ENCODE measurements around the gene PDE4D.

PDE4D gene

DNA sequence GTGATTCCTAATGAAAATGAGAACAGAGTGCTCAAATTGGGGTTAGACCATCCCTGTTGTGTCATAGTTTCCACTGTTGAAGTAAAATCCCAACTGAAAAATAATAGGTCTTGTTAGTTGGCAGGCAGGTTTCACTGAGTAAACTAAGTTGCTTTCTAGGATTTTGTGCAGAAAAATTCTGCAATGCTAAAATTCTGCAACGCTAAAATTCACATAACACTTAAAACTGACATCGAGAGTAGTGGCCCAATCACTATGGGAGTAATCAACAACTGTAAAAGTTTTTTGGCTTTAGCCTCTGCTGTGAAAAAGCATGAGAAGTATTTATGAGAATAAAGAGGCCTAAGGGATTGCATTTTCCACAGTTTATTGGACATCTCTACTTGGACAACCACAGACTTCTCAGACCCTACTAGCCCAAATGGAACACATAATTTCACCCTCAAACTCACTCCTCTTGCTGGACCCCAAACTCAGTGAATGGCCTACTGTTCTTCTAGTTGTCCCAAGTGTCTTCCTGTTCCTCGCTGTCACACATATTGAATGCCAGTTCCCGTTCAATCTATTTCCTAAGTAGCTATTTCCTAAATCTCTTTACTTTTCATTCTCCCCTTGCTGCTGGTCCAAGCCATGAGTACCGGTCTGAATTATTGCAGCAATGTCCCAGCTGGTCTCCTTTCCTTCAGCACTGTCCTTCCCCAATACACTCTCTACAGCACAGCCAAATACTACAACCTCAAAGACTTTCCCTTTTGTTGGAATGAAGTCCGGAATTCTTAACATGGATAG lies 355.4 kb downstream of the PDE4D start:
- ATAC-seq = no peak
- TF ChIP-seq ZFP3 (CRISPR knock-in tag; IDR thresholded peaks at IDR 0.05) = no peak

DNA sequence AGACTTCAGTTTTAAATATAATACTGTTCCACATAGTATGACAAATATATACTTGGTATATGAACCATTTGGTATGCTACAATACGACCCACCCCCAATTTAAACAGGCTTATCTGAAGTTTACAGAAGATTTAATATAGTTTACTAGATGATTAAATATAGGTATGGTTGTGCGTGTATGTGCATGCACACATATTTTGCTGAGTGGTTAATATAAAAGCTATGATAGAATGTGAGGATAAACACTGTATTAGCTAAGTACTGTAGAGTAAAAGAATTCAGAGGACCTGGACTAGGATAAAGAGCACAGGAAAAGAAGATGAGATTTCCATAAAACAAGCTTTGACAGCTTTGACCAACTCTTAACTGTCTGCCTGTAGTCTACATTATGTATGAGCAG lies 356.7 kb downstream of the PDE4D start:
- TF ChIP-seq RARB (CRISPR knock-in tag; IDR thresholded peaks at IDR 0.05) (no peak), ESRRG (CRISPR knock-in tag; IDR thresholded peaks at IDR 0.05) (no peak), GLIS3 (CRISPR knock-in tag; IDR thresholded peaks at IDR 0.05) (no peak), ZNF70 (CRISPR knock-in tag; IDR thresholded peaks at IDR 0.05) (no peak), ARNTL (CRISPR knock-in tag; IDR thresholded peaks at IDR 0.05; ENCODE audit: borderline replicate concordance, low read depth) (no peak), TCF4 (CRISPR knock-in tag; IDR thresholded peaks at IDR 0.05; ENCODE audit: borderline replicate concordance) (no peak), ZFP3 (CRISPR knock-in tag; IDR thresholded peaks at IDR 0.05) (no peak)
- TF ChIP-seq, protein P1, sequence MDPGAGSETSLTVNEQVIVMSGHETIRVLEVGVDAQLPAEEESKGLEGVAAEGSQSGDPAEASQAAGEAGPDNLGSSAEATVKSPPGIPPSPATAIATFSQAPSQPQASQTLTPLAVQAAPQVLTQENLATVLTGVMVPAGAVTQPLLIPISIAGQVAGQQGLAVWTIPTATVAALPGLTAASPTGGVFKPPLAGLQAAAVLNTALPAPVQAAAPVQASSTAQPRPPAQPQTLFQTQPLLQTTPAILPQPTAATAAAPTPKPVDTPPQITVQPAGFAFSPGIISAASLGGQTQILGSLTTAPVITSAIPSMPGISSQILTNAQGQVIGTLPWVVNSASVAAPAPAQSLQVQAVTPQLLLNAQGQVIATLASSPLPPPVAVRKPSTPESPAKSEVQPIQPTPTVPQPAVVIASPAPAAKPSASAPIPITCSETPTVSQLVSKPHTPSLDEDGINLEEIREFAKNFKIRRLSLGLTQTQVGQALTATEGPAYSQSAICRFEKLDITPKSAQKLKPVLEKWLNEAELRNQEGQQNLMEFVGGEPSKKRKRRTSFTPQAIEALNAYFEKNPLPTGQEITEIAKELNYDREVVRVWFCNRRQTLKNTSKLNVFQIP (CRISPR knock-in tag; IDR thresholded peaks at IDR 0.05; ENCODE audit: borderline replicate concordance, low read depth) = no peak
- TF ChIP-seq, protein P2, sequence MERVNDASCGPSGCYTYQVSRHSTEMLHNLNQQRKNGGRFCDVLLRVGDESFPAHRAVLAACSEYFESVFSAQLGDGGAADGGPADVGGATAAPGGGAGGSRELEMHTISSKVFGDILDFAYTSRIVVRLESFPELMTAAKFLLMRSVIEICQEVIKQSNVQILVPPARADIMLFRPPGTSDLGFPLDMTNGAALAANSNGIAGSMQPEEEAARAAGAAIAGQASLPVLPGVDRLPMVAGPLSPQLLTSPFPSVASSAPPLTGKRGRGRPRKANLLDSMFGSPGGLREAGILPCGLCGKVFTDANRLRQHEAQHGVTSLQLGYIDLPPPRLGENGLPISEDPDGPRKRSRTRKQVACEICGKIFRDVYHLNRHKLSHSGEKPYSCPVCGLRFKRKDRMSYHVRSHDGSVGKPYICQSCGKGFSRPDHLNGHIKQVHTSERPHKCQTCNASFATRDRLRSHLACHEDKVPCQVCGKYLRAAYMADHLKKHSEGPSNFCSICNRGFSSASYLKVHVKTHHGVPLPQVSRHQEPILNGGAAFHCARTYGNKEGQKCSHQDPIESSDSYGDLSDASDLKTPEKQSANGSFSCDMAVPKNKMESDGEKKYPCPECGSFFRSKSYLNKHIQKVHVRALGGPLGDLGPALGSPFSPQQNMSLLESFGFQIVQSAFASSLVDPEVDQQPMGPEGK (CRISPR knock-in tag; IDR thresholded peaks at IDR 0.05; ENCODE audit: borderline replicate concordance) = no peak
- ATAC-seq = no peak

DNA sequence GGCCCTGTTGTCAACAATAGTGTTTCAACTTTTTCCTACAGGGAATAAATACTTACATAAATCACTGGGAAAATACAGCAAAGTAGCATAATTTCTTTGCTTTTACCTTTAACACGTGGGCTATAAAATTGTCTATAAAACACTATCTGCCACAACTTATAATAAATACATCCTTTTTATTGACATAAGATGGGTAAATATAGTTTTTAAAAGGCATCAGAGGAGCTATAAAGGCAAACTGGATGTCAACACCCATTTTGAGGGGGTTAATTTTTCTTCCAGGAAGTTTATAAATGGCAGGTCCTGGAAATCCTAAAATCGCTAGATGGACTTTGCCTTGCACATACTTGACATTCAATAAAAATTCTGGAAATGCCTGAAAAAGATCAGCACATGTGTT lies 358.0 kb downstream of the PDE4D start:
- no peak for ATAC-seq
- TF ChIP-seq, protein P2 (CRISPR knock-in tag; IDR thresholded peaks at IDR 0.05; ENCODE audit: borderline replicate concordance) = no peak
- no peak for TF ChIP-seq RARB (CRISPR knock-in tag; IDR thresholded peaks at IDR 0.05)
- TF ChIP-seq, protein P3, sequence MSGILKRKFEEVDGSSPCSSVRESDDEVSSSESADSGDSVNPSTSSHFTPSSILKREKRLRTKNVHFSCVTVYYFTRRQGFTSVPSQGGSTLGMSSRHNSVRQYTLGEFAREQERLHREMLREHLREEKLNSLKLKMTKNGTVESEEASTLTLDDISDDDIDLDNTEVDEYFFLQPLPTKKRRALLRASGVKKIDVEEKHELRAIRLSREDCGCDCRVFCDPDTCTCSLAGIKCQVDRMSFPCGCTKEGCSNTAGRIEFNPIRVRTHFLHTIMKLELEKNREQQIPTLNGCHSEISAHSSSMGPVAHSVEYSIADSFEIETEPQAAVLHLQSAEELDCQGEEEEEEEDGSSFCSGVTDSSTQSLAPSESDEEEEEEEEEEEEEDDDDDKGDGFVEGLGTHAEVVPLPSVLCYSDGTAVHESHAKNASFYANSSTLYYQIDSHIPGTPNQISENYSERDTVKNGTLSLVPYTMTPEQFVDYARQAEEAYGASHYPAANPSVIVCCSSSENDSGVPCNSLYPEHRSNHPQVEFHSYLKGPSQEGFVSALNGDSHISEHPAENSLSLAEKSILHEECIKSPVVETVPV (CRISPR knock-in tag; IDR thresholded peaks at IDR 0.05) = no peak
- no peak for TF ChIP-seq ZNF8 (CRISPR knock-in tag; IDR thresholded peaks at IDR 0.05)
- no peak for TF ChIP-seq ESRRG (CRISPR knock-in tag; IDR thresholded peaks at IDR 0.05)
- no peak for TF ChIP-seq ARNTL (CRISPR knock-in tag; IDR thresholded peaks at IDR 0.05; ENCODE audit: borderline replicate concordance, low read depth)
- no peak for TF ChIP-seq ZC3H10 (CRISPR knock-in tag; IDR thresholded peaks at IDR 0.05)
- TF ChIP-seq CSDC2 (CRISPR knock-in tag; IDR thresholded peaks at IDR 0.05) = no peak
- TF ChIP-seq ISL1 (CRISPR knock-in tag; IDR thresholded peaks at IDR 0.05) = no peak
- no peak for TF ChIP-seq SNAI2 (CRISPR knock-in tag; IDR thresholded peaks at IDR 0.05)
- no peak for TF ChIP-seq ZNF70 (CRISPR knock-in tag; IDR thresholded peaks at IDR 0.05)
- no peak for TF ChIP-seq GLIS3 (CRISPR knock-in tag; IDR thresholded peaks at IDR 0.05)
- TF ChIP-seq ZNF565 (CRISPR knock-in tag; conservative IDR thresholded peaks at IDR 0.05; ENCODE audit: low read depth) = no peak
- no peak for TF ChIP-seq PPARA (CRISPR knock-in tag; IDR thresholded peaks at IDR 0.05; ENCODE audit: borderline replicate concordance)
- no peak for TF ChIP-seq ZFP3 (CRISPR knock-in tag; IDR thresholded peaks at IDR 0.05)
- no peak for TF ChIP-seq ZFP30 (CRISPR knock-in tag; IDR thresholded peaks at IDR 0.05)

DNA sequence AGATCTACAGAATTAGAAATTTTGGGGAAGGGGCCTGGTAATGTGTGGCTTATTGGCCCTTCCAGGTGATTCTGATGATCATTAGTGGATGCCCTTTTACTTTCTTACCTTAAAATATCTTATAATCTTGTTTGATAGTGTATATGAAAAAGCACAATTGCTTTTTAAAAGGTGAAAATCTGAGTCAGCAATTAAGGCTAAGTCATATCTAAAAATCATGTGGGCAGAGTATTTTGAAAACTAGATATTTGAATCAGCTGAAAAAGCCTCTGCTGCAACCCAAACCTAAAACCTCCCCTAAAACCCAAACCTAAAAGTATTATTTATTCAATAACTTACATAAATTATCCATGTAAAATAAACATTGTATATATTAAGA lies 359.8 kb downstream of the PDE4D start:
- TF ChIP-seq PPARA (CRISPR knock-in tag; IDR thresholded peaks at IDR 0.05; ENCODE audit: borderline replicate concordance) = no peak
- TF ChIP-seq ZNF8 (CRISPR knock-in tag; IDR thresholded peaks at IDR 0.05) = no peak
- TF ChIP-seq, protein P4, sequence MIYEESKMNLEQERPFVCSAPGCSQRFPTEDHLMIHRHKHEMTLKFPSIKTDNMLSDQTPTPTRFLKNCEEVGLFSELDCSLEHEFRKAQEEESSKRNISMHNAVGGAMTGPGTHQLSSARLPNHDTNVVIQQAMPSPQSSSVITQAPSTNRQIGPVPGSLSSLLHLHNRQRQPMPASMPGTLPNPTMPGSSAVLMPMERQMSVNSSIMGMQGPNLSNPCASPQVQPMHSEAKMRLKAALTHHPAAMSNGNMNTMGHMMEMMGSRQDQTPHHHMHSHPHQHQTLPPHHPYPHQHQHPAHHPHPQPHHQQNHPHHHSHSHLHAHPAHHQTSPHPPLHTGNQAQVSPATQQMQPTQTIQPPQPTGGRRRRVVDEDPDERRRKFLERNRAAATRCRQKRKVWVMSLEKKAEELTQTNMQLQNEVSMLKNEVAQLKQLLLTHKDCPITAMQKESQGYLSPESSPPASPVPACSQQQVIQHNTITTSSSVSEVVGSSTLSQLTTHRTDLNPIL (CRISPR knock-in tag; IDR thresholded peaks at IDR 0.05; ENCODE audit: low read depth) = no peak
- no peak for TF ChIP-seq CSDC2 (CRISPR knock-in tag; IDR thresholded peaks at IDR 0.05)
- TF ChIP-seq GLIS3 (CRISPR knock-in tag; IDR thresholded peaks at IDR 0.05) = no peak
- no peak for TF ChIP-seq ZC3H10 (CRISPR knock-in tag; IDR thresholded peaks at IDR 0.05)
- TF ChIP-seq, protein P5, sequence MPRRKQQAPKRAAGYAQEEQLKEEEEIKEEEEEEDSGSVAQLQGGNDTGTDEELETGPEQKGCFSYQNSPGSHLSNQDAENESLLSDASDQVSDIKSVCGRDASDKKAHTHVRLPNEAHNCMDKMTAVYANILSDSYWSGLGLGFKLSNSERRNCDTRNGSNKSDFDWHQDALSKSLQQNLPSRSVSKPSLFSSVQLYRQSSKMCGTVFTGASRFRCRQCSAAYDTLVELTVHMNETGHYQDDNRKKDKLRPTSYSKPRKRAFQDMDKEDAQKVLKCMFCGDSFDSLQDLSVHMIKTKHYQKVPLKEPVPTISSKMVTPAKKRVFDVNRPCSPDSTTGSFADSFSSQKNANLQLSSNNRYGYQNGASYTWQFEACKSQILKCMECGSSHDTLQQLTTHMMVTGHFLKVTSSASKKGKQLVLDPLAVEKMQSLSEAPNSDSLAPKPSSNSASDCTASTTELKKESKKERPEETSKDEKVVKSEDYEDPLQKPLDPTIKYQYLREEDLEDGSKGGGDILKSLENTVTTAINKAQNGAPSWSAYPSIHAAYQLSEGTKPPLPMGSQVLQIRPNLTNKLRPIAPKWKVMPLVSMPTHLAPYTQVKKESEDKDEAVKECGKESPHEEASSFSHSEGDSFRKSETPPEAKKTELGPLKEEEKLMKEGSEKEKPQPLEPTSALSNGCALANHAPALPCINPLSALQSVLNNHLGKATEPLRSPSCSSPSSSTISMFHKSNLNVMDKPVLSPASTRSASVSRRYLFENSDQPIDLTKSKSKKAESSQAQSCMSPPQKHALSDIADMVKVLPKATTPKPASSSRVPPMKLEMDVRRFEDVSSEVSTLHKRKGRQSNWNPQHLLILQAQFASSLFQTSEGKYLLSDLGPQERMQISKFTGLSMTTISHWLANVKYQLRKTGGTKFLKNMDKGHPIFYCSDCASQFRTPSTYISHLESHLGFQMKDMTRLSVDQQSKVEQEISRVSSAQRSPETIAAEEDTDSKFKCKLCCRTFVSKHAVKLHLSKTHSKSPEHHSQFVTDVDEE (CRISPR knock-in tag; IDR thresholded peaks at IDR 0.05) = no peak
- TF ChIP-seq ZNF565 (CRISPR knock-in tag; conservative IDR thresholded peaks at IDR 0.05; ENCODE audit: low read depth) = no peak
- TF ChIP-seq ESRRG (CRISPR knock-in tag; IDR thresholded peaks at IDR 0.05) = no peak
- TF ChIP-seq RARB (CRISPR knock-in tag; IDR thresholded peaks at IDR 0.05) = no peak
- TF ChIP-seq BACH2 (CRISPR knock-in tag; IDR thresholded peaks at IDR 0.05; ENCODE audit: borderline replicate concordance) = no peak
- no peak for TF ChIP-seq ARNTL (CRISPR knock-in tag; IDR thresholded peaks at IDR 0.05; ENCODE audit: borderline replicate concordance, low read depth)
- no peak for ATAC-seq

All from SK-N-SH treated with all-trans-retinoic acid at 6 μM for 48 hours (cell line).